ENCODE results near the gene SEC14L5. TPM values are rescaled to one million over a fixed set of nuclear protein-coding genes. Genes with fewer than 3 reads are reported as not detected.

Gene SEC14L5
- total and polyA plus RNA-seq, 2 experiments from 2014 or later, result 2.6 to 5.9 TPM

DNA sequence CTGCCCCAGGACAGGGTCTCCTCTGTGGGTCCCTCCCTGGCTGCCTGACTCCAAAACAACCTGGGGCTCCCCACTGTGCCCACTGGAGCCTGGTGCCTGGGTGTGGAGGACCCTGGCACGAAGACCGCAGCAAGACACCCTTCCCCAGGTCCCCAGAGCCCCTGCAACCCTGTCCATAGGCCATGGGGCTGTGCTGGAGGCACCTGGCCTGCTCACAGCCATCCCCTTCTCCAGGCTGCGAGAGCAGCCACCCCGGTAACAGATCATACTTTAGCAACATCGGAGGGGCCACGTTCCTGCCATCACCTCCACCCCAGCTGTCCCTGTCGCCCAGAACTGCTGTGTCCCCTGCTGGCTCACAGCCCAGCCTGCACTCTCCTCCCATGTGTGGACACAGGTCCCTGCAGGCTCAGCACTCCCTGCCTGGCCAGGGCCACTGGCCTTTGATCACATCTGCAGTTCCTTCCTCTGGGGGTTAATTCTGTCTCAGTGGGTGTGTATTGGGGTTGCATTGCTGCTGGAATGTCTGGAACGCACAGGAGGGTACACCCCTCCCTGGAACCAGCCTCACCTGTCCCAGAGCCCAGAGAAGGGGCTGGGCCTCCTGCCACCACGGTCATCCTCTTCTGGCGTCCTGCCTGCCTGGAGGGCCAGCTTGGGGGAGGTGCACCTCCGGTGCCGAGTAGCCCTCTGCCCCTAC is 33.4 kb upstream of the SEC14L5 start:
- Histone ChIP-seq H3F3A (replicated peaks; ENCODE audit: low read depth) (no peaks in the 10 kb centered on the region), H3K27me3 (ENCODE audit: insufficient read depth) (no peaks in the 10 kb centered on the region), H3K27ac (ENCODE audit: low read depth) (peak overlapping the region; percentile 78), H3K79me2 (replicated peaks; ENCODE audit: insufficient read depth) (peaks cover 16% of the 10 kb centered on the region), H3K9me2 (ENCODE audit: insufficient read depth) (no peaks in the 10 kb centered on the region), H3K4me1 (ENCODE audit: insufficient read depth) (no peaks in the 10 kb centered on the region), H3K36me3 (ENCODE audit: insufficient read depth) (no peaks in the 10 kb centered on the region), H3K4me3 (no peak overlapping the region), H3K4me2 (0 out of 2 replicates have a peak overlapping the region, but pooled peaks have one; percentile 32), H2AFZ (no peak overlapping the region), H4K20me1 (replicated peaks; ENCODE audit: insufficient read depth) (0 out of 2 replicates have a peak, but pooled peaks cover 6% of the 10 kb centered on the region)
- Mint-ChIP-seq H3K27ac (peak overlapping the region; percentile 80; the same call in 1 of the 2 replicates), H3K9me3 (peaks cover 13% of the 10 kb centered on the region), H3K27me3 (ENCODE audit: insufficient read depth, low read depth, poor library complexity) (peaks cover 4% of the 10 kb centered on the region), H3K4me3 (no peak overlapping the region), H3K4me1 (peaks cover 21% of the 10 kb centered on the region), H3K36me3 (ENCODE audit: low read depth) (peaks cover 21% of the 10 kb centered on the region)
- ATAC-seq (peak; percentile 58), DNase-seq (ENCODE audit: low spot score) (peak; percentile 65)
- TF ChIP-seq, protein P1, sequence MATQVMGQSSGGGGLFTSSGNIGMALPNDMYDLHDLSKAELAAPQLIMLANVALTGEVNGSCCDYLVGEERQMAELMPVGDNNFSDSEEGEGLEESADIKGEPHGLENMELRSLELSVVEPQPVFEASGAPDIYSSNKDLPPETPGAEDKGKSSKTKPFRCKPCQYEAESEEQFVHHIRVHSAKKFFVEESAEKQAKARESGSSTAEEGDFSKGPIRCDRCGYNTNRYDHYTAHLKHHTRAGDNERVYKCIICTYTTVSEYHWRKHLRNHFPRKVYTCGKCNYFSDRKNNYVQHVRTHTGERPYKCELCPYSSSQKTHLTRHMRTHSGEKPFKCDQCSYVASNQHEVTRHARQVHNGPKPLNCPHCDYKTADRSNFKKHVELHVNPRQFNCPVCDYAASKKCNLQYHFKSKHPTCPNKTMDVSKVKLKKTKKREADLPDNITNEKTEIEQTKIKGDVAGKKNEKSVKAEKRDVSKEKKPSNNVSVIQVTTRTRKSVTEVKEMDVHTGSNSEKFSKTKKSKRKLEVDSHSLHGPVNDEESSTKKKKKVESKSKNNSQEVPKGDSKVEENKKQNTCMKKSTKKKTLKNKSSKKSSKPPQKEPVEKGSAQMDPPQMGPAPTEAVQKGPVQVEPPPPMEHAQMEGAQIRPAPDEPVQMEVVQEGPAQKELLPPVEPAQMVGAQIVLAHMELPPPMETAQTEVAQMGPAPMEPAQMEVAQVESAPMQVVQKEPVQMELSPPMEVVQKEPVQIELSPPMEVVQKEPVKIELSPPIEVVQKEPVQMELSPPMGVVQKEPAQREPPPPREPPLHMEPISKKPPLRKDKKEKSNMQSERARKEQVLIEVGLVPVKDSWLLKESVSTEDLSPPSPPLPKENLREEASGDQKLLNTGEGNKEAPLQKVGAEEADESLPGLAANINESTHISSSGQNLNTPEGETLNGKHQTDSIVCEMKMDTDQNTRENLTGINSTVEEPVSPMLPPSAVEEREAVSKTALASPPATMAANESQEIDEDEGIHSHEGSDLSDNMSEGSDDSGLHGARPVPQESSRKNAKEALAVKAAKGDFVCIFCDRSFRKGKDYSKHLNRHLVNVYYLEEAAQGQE (IDR thresholded peaks at IDR 0.05; ENCODE audit: unreplicated experiment), result no peak

DNA sequence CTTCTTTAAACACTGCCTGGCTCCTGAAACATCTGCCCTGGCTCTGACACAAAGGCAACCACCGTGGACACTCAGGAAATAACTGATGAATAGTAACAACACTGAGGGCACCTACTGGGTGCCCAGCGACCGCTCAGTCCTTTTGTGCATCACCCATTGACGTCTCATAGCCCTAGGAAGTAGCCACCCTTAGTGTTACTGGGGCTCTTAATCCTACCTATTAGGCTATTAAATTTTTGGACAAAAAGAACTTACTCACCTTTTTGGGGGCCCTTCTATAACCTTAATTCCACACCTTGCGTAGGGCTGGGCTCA is 32.9 kb upstream of the SEC14L5 start:
- no peaks in the 10 kb centered on the region for H3K27me3 ChIP-seq (ENCODE audit: insufficient read depth)
- DNase-seq (ENCODE audit: low spot score) (no peak), ATAC-seq (no peak)
- no peaks in the 10 kb centered on the region for H3F3A ChIP-seq (replicated peaks; ENCODE audit: low read depth)
- Mint-ChIP-seq H3K27me3 (ENCODE audit: insufficient read depth, low read depth, poor library complexity) (peaks cover 6% of the 10 kb centered on the region), H3K4me1 (peaks cover 21% of the 10 kb centered on the region), H3K4me3 (no peak overlapping the region), H3K27ac (0 out of 2 replicates have a peak overlapping the region, but pooled peaks have one; percentile 17), H3K36me3 (ENCODE audit: low read depth) (peaks cover 21% of the 10 kb centered on the region), H3K9me3 (peaks cover 13% of the 10 kb centered on the region)
- TF ChIP-seq ZNF331 (CRISPR knock-in tag; IDR thresholded peaks at IDR 0.05; ENCODE audit: low read depth) (no peak), POLR2AphosphoS5 (IDR thresholded peaks at IDR 0.05; ENCODE audit: low read depth) (no peak), EZH2 (IDR thresholded peaks at IDR 0.05; ENCODE audit: low read depth, unreplicated experiment) (no peak), CREB1 (CRISPR knock-in tag; IDR thresholded peaks at IDR 0.05; ENCODE audit: low read depth) (no peak), NANOG (IDR thresholded peaks at IDR 0.05; ENCODE audit: borderline replicate concordance) (no peak), ZNF114 (CRISPR knock-in tag; IDR thresholded peaks at IDR 0.05) (no peak)
- TF ChIP-seq, protein P2, sequence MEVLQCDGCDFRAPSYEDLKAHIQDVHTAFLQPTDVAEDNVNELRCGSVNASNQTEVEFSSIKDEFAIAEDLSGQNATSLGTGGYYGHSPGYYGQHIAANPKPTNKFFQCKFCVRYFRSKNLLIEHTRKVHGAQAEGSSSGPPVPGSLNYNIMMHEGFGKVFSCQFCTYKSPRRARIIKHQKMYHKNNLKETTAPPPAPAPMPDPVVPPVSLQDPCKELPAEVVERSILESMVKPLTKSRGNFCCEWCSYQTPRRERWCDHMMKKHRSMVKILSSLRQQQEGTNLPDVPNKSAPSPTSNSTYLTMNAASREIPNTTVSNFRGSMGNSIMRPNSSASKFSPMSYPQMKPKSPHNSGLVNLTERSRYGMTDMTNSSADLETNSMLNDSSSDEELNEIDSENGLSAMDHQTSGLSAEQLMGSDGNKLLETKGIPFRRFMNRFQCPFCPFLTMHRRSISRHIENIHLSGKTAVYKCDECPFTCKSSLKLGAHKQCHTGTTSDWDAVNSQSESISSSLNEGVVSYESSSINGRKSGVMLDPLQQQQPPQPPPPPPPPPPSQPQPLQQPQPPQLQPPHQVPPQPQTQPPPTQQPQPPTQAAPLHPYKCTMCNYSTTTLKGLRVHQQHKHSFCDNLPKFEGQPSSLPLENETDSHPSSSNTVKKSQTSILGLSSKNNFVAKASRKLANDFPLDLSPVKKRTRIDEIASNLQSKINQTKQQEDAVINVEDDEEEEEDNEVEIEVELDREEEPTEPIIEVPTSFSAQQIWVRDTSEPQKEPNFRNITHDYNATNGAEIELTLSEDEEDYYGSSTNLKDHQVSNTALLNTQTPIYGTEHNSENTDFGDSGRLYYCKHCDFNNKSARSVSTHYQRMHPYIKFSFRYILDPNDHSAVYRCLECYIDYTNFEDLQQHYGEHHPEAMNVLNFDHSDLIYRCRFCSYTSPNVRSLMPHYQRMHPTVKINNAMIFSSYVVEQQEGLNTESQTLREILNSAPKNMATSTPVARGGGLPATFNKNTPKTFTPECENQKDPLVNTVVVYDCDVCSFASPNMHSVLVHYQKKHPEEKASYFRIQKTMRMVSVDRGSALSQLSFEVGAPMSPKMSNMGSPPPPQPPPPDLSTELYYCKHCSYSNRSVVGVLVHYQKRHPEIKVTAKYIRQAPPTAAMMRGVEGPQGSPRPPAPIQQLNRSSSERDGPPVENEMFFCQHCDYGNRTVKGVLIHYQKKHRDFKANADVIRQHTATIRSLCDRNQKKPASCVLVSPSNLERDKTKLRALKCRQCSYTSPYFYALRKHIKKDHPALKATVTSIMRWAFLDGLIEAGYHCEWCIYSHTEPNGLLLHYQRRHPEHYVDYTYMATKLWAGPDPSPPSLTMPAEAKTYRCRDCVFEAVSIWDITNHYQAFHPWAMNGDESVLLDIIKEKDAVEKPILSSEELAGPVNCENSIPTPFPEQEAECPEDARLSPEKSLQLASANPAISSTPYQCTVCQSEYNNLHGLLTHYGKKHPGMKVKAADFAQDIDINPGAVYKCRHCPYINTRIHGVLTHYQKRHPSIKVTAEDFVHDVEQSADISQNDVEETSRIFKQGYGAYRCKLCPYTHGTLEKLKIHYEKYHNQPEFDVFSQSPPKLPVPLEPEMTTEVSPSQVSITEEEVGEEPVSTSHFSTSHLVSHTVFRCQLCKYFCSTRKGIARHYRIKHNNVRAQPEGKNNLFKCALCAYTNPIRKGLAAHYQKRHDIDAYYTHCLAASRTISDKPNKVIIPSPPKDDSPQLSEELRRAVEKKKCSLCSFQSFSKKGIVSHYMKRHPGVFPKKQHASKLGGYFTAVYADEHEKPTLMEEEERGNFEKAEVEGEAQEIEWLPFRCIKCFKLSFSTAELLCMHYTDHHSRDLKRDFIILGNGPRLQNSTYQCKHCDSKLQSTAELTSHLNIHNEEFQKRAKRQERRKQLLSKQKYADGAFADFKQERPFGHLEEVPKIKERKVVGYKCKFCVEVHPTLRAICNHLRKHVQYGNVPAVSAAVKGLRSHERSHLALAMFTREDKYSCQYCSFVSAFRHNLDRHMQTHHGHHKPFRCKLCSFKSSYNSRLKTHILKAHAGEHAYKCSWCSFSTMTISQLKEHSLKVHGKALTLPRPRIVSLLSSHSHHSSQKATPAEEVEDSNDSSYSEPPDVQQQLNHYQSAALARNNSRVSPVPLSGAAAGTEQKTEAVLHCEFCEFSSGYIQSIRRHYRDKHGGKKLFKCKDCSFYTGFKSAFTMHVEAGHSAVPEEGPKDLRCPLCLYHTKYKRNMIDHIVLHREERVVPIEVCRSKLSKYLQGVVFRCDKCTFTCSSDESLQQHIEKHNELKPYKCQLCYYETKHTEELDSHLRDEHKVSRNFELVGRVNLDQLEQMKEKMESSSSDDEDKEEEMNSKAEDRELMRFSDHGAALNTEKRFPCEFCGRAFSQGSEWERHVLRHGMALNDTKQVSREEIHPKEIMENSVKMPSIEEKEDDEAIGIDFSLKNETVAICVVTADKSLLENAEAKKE (CRISPR knock-in tag; IDR thresholded peaks at IDR 0.05), result no peak
- TF ChIP-seq, protein P3, sequence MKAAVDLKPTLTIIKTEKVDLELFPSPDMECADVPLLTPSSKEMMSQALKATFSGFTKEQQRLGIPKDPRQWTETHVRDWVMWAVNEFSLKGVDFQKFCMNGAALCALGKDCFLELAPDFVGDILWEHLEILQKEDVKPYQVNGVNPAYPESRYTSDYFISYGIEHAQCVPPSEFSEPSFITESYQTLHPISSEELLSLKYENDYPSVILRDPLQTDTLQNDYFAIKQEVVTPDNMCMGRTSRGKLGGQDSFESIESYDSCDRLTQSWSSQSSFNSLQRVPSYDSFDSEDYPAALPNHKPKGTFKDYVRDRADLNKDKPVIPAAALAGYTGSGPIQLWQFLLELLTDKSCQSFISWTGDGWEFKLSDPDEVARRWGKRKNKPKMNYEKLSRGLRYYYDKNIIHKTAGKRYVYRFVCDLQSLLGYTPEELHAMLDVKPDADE (IDR thresholded peaks at IDR 0.05), result no peak
- H3K4me3 ChIP-seq, result no peak overlapping the region
- peak overlapping the region; percentile 78 for H3K27ac ChIP-seq (ENCODE audit: low read depth)
- H3K4me2 ChIP-seq, result 0 out of 2 replicates have a peak overlapping the region, but pooled peaks have one; percentile 32
- H3K4me1 ChIP-seq (ENCODE audit: insufficient read depth), result no peaks in the 10 kb centered on the region
- no peaks in the 10 kb centered on the region for H3K9me2 ChIP-seq (ENCODE audit: insufficient read depth)
- H2AFZ ChIP-seq, result no peak overlapping the region
- H4K20me1 ChIP-seq (replicated peaks; ENCODE audit: insufficient read depth), result 0 out of 2 replicates have a peak, but pooled peaks cover 6% of the 10 kb centered on the region
- no peaks in the 10 kb centered on the region for H3K36me3 ChIP-seq (ENCODE audit: insufficient read depth)
- H3K79me2 ChIP-seq (replicated peaks; ENCODE audit: insufficient read depth), result peaks cover 16% of the 10 kb centered on the region
